ENCODE data around the gene SARDH. TPM values are rescaled to one million over a fixed set of nuclear protein-coding genes. Genes with fewer than 3 reads are reported as not detected.
A peak's percentile ranks its signal among the peaks of the same experiment; 100 is the strongest.

Gene SARDH
- total and polyA plus RNA-seq, 3 experiments from 2014 or later: 1.3 to 2.0 (median 1.8) TPM

DNA sequence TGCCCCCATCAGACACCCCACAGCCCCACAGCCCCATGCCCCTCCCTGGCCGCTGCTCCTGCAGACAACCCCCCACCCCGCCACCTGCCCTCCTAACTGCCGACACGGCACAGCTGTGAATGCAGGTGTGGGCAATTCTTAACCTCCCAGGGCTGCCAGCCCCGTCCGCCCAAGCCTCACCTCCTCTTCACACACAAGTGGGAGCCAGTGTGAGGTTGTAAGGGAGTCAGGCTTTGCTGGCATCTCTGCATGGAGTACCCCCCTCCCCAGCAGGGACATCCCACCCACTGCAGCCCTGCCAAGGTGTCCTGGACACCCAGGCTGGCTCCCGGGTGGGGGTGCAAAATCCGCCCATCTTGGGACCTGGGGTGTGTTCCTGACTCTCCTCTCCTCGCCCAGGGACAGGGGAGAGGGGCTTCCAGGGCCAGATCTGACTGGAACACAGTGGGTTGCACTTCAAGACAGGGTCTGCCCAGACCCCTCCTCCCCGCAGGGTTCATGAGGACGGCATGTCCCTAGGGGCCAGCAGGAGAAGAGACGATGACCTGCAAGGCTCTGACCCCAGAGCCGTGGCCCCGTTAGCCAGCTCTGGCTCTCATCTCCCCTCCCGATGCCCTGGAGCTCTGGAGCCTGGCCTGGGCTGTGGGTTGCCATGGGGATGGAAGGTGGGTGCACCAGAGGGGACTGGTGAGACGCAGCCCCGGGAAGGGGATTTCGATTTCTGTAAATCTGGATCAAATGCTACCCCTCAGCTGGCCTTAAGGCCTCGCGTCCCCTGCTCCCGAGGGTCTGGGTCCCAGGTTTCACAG, 34.4 kb downstream of the SARDH start:
- Histone ChIP-seq H3K9me3 (ENCODE audit: low read length) (no peaks in the 10 kb centered on the region), H3K27me3 (ENCODE audit: insufficient read depth, low read length, poor library complexity, severe bottlenecking) (no peaks in the 10 kb centered on the region), H3K27ac (ENCODE audit: low read depth, low read length) (no peak overlapping the region), H3K4me1 (ENCODE audit: insufficient read depth, low read length) (peaks cover 52% of the 10 kb centered on the region), H3K36me3 (ENCODE audit: insufficient read depth, low read length) (no peaks in the 10 kb centered on the region), H3K4me3 (ENCODE audit: low read length) (no peak overlapping the region)
- Mint-ChIP-seq H3K4me3 (peak overlapping the region in 3 of 7 donors; percentile 12 to 40 (median 29)), H3K9me3 (no peaks in the 10 kb centered on the region), H3K27me3 (no peaks in the 10 kb centered on the region), H3K36me3 (no peaks in the 10 kb centered on the region), H3K27ac (no peak overlapping the region), H3K4me1 (peaks cover 22 to 37% (median 26%) of the 10 kb centered on the region in 3 donors)
- POLR2A ChIA-PET: no interaction called here
- CTCF ChIA-PET: interaction anchor here (3.5 kb wide), 1 partner anchor 10 kb away, joined by 9 read pairs; no protein-coding TSS in a partner anchor
- DNase-seq: peak in 1 of 5 donors; percentile 43

DNA sequence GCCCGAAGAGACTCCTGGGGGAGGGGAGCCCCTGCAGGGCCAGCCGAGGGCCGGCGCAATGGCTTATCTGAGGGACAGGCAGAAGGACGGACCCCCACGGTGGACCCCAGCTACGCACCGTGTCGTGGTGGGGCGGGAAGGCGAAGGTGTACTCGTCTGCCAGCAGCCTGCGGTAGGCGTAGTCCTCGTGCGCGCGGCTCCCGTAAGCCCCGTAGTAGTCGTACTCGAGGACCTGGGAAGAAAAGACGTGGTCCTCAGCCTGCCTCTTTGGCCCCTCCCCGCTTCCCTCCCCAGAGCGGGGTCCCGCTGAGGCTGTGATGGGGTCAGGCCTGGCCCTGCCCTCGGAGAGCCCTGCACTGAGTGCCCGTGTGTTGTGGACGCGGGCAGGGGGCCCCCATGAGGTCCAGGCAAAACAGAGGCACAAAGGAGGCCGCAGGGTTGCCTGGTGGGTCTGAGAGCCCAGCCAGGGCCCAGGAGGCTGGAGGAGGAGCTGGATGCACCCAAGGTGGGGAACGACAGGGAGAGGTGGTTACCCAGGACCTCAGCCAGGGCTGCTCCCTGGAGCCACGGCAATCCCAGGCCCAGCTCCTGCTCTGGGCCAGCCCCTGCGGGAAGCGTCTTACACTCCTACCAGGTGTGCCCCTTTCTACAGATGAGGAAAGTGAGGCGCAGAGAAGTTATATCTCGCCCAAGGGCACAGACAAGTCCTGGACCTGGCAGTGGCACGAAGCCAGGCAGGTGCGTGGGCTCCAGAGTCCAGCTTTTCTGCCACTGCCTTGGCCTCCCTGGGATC, 35.2 kb downstream of the SARDH start:
- DNase-seq: peak in 1 of 5 donors; percentile 46
- H3K27me3 Mint-ChIP-seq: no peaks in the 10 kb centered on the region
- peaks cover 54% of the 10 kb centered on the region for H3K4me1 ChIP-seq (ENCODE audit: insufficient read depth, low read length)
- CTCF ChIA-PET: interaction anchor here (3.2 to 3.5 kb wide), 2 partner anchors 11 to 18 kb away, joined by 9 to 27 read pairs; no protein-coding TSS in a partner anchor
- no peak overlapping the region for H3K27ac ChIP-seq (ENCODE audit: low read depth, low read length)
- peaks cover 25 to 45% (median 33%) of the 10 kb centered on the region in 3 donors for H3K4me1 Mint-ChIP-seq
- peak overlapping the region in 7 of 8 donors; percentile 70 to 92 (median 88) for H3K27ac Mint-ChIP-seq
- no peaks in the 10 kb centered on the region for H3K36me3 ChIP-seq (ENCODE audit: insufficient read depth, low read length)
- H3K27me3 ChIP-seq (ENCODE audit: insufficient read depth, low read length, poor library complexity, severe bottlenecking): no peaks in the 10 kb centered on the region
- H3K4me3 Mint-ChIP-seq: peak overlapping the region; percentile 61 to 82 (median 80)
- POLR2A ChIA-PET: interaction anchor here (0.7 to 3.0 kb wide), 2 partner anchors 20 to 26 kb away, joined by 3 to 23 read pairs; no protein-coding TSS in a partner anchor
- H3K36me3 Mint-ChIP-seq: peaks cover 0 to 2% (median 0%) of the 10 kb centered on the region in 3 donors
- no peaks in the 10 kb centered on the region for H3K9me3 Mint-ChIP-seq
- peak overlapping the region; percentile 64 for H3K4me3 ChIP-seq (ENCODE audit: low read length)
- no peaks in the 10 kb centered on the region for H3K9me3 ChIP-seq (ENCODE audit: low read length)

DNA sequence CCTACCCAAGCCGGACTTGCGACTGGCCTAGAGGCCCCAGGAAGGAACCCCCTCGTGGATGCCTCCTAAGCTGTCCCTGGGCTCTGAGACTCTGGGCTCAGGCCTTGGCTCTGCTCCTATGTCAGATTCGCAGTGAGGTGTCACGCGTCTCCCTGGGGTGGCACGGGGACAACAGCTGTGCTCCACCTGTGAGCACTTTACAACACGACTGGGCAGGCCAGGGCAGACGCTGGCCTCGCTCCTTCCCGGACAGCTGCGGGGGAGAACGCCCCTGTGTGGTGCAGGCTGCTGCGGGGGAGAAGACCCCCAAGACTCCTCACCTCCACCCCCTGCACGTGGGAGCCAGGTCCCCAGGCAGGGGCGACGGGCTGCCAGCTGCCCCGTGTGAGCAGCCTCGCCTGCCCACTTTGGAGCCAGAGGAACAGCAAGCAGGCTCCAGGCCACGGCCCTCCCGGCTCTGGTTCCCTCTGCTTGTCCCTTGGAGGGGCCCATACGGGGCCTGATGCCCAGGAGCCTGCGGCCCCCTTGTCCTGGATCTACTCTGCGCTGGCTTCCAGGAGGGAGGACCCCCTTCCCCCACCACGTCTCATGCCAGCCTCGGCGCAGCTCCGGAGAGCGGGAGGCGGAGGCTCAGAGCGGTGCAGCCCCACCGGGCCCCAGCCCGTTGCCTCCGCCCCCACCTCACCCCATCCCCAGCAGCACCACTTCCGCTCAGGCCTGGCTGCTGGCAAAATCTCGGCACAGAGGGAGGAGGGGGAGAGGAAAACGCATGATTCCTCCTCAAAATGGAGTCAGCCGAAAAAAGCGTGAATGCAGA, 36.0 kb downstream of the SARDH start:
- peak in 4 of 5 donors; percentile 13 to 79 (median 62) for DNase-seq
- peak overlapping the region; percentile 84 to 97 (median 91) for H3K27ac Mint-ChIP-seq
- no peak overlapping the region for H3K27ac ChIP-seq (ENCODE audit: low read depth, low read length)
- peaks cover 25 to 48% (median 37%) of the 10 kb centered on the region in 3 donors for H3K4me1 Mint-ChIP-seq
- H3K27me3 Mint-ChIP-seq: no peaks in the 10 kb centered on the region
- H3K9me3 Mint-ChIP-seq: no peaks in the 10 kb centered on the region
- ChIA-PET POLR2A (interaction anchor here (0.7 to 3.0 kb wide), 2 partner anchors 19 to 25 kb away, joined by 3 to 23 read pairs; no protein-coding TSS in a partner anchor), CTCF (interaction anchor here (0.6 to 3.5 kb wide), 4 partner anchors 11 to 25 kb away, joined by 4 to 27 read pairs (median 10); no protein-coding TSS in a partner anchor)
- no peaks in the 10 kb centered on the region for H3K36me3 ChIP-seq (ENCODE audit: insufficient read depth, low read length)
- peaks cover 54% of the 10 kb centered on the region for H3K4me1 ChIP-seq (ENCODE audit: insufficient read depth, low read length)
- peaks cover 0 to 2% (median 0%) of the 10 kb centered on the region in 3 donors for H3K36me3 Mint-ChIP-seq
- no peaks in the 10 kb centered on the region for H3K9me3 ChIP-seq (ENCODE audit: low read length)
- peak overlapping the region; percentile 64 for H3K4me3 ChIP-seq (ENCODE audit: low read length)
- H3K4me3 Mint-ChIP-seq: peak overlapping the region; percentile 71 to 82 (median 80)
- H3K27me3 ChIP-seq (ENCODE audit: insufficient read depth, low read length, poor library complexity, severe bottlenecking): no peaks in the 10 kb centered on the region

DNA sequence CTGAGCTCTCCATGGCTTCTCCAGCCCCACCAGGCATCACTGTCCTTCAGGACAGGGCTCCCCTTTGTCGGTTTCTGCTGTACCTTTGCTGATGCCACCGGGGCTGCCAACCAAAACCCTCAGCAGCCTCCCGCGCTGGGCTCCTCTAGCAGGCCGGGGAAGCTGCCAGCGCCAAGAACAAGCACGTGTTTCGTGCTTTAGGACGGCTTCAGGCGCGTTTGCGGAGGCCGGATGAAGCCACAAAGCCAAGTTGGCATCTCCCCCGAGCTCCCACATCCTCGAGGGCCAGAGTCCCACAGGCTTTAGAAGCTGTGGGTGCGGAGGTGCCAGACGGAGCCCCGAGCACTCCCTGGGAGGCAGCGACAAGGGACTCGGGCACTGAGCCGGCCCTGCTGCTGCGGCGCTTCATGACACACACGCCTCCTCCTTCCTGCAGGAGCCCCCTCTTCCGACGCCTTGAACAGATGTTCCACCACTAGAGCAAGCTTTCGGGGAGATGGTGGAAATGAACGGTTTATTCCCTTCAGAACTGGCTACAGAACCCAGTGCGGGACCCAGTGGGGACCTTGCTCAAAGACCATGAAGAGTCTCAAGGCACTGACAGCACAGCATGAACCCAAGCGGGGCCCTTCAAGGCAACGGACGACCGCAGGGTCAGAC, 36.7 kb downstream of the SARDH start:
- Histone ChIP-seq H3K4me1 (ENCODE audit: insufficient read depth, low read length) (peaks cover 60% of the 10 kb centered on the region), H3K27me3 (ENCODE audit: insufficient read depth, low read length, poor library complexity, severe bottlenecking) (no peaks in the 10 kb centered on the region), H3K9me3 (ENCODE audit: low read length) (no peaks in the 10 kb centered on the region), H3K4me3 (ENCODE audit: low read length) (peak overlapping the region; percentile 64), H3K27ac (ENCODE audit: low read depth, low read length) (peak overlapping the region; percentile 16), H3K36me3 (ENCODE audit: insufficient read depth, low read length) (no peaks in the 10 kb centered on the region)
- Mint-ChIP-seq H3K27ac (peak overlapping the region; percentile 84 to 97 (median 91)), H3K4me1 (peaks cover 25 to 48% (median 41%) of the 10 kb centered on the region in 3 donors), H3K36me3 (peaks cover 0 to 2% (median 0%) of the 10 kb centered on the region in 3 donors), H3K27me3 (no peaks in the 10 kb centered on the region), H3K9me3 (no peaks in the 10 kb centered on the region), H3K4me3 (peak overlapping the region; percentile 68 to 86 (median 76))
- POLR2A ChIA-PET: interaction anchor here (0.8 to 3.0 kb wide), 2 partner anchors 16 to 18 kb away, joined by 3 to 23 read pairs; no protein-coding TSS in a partner anchor
- CTCF ChIA-PET: interaction anchor here (0.9 to 3.5 kb wide), 7 partner anchors 8 to 26 kb away, joined by 3 to 27 read pairs (median 5); no protein-coding TSS in a partner anchor
- peak; percentile 24 to 75 (median 54) for DNase-seq

DNA sequence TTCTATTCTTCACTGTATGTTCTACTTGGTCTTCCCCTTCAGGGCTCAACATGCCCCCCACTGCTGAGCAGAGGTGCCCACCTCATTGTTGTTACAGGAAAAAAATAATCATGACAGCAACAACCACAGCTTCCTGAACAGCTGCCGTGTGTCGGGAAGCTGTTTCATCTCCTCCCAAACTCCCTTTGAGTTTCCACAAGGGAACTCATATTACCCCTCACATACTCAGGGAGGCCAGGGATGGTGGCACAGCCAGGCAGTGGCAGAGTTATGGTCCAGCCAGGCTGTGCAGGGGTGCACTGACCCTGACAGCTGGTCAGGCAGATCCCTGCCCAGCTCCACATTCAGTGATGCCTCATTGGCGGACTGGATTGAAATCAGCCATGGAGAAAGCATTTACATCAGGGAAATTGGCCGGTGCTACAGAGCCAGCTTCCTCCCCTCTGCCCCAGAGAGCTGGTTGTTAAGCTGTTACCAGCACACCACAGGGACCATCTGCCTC, 37.3 kb downstream of the SARDH start:
- Mint-ChIP-seq H3K27ac (peak overlapping the region; percentile 84 to 97 (median 91)), H3K4me1 (peaks cover 25 to 48% (median 42%) of the 10 kb centered on the region in 3 donors), H3K4me3 (peak overlapping the region; percentile 68 to 86 (median 76)), H3K27me3 (no peaks in the 10 kb centered on the region), H3K9me3 (no peaks in the 10 kb centered on the region), H3K36me3 (peaks cover 0 to 2% (median 0%) of the 10 kb centered on the region in 3 donors)
- DNase-seq: peak in 1 of 5 donors; percentile 27
- no peaks in the 10 kb centered on the region for H3K9me3 ChIP-seq (ENCODE audit: low read length)
- peaks cover 61% of the 10 kb centered on the region for H3K4me1 ChIP-seq (ENCODE audit: insufficient read depth, low read length)
- H3K4me3 ChIP-seq (ENCODE audit: low read length): peak overlapping the region; percentile 53
- H3K27ac ChIP-seq (ENCODE audit: low read depth, low read length): peak overlapping the region; percentile 16
- no peaks in the 10 kb centered on the region for H3K36me3 ChIP-seq (ENCODE audit: insufficient read depth, low read length)
- ChIA-PET CTCF (interaction anchor here (0.9 to 3.5 kb wide), 7 partner anchors 8 to 26 kb away, joined by 3 to 27 read pairs (median 5); no protein-coding TSS in a partner anchor), POLR2A (interaction anchor here (0.8 to 3.0 kb wide), 2 partner anchors 15 to 18 kb away, joined by 3 to 23 read pairs; no protein-coding TSS in a partner anchor)
- no peaks in the 10 kb centered on the region for H3K27me3 ChIP-seq (ENCODE audit: insufficient read depth, low read length, poor library complexity, severe bottlenecking)

DNA sequence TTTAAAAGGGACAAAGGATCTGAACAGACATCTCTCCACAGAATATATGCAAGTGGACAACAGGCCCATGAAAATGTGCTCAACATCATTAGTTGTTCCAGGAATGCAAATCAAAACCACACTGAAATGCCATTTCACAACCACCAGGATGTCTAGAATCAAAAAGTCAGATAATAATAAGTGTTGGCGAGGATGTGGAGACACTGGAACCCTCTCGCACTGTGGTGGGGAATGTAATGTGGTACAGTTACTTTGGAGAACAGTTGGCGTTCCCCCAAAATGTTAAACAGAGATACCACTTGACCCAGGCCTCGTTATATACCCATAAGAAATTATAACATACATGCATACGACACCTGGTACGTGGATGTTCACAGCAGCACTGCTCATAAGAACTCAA, 38.6 kb downstream of the SARDH start:
- H3K27me3 ChIP-seq (ENCODE audit: insufficient read depth, low read length, poor library complexity, severe bottlenecking): no peaks in the 10 kb centered on the region
- CTCF ChIA-PET: interaction anchor here (1.8 kb wide), 1 partner anchor 8 kb away, joined by 5 read pairs; no protein-coding TSS in a partner anchor
- Mint-ChIP-seq H3K4me3 (no peak overlapping the region), H3K4me1 (peaks cover 25 to 48% (median 42%) of the 10 kb centered on the region in 3 donors), H3K36me3 (peaks cover 0 to 2% (median 2%) of the 10 kb centered on the region in 3 donors), H3K27me3 (no peaks in the 10 kb centered on the region), H3K27ac (no peak overlapping the region), H3K9me3 (no peaks in the 10 kb centered on the region)
- no peak overlapping the region for H3K4me3 ChIP-seq (ENCODE audit: low read length)
- no peak overlapping the region for H3K27ac ChIP-seq (ENCODE audit: low read depth, low read length)
- H3K9me3 ChIP-seq (ENCODE audit: low read length): no peaks in the 10 kb centered on the region
- H3K36me3 ChIP-seq (ENCODE audit: insufficient read depth, low read length): no peaks in the 10 kb centered on the region
- POLR2A ChIA-PET: no interaction called here
- DNase-seq: no peak
- peaks cover 61% of the 10 kb centered on the region for H3K4me1 ChIP-seq (ENCODE audit: insufficient read depth, low read length)
